Effector CD8-positive, alpha-beta T cell (primary cell): ENCODE data around the gene SLCO4C1.

Experiments used
- DNase-seq: peaks from one replicate; lab custom pipeline; 2025; lab: John Stamatoyannopoulos, UW

The SLCO4C1 gene

DNA sequence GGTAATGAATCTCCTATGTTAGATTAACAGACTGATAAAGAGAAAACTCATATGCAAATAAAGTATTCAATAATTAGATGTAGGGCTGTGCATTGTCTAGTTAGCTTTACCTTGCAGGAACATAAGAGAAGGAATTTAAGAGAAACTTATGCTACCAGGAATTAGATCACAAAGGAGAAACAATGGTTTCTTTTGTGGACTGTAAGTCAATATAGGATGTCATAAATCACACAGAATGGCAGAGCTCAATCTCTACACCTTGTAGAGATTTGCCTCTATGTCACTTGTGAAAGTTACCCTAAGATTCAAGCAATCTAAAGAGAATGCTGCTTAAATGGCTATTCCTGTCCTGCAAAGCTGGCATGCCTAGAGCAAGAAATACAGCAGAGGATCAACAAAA lies 26.0 kb downstream of the SLCO4C1 start:
- no peak for DNase-seq

DNA sequence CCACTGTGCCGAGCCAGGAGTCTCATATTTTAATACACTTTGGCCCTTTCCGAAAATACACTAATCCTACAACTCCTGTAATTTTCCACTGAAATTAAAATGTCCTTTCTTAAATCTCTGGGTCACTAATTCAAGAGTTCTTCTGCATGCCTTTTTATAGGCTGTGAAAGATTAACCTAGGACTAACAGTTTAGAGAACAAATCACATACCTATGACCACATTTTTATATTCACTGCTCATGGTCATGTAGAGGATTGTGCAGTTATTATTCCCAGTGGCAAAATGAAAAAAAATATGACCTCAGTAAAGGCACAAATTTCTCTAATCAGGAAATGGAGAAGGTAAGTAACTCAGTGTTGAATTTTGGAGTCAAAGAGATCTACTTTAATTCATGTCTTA lies 33.4 kb downstream of the SLCO4C1 start:
- no peak for DNase-seq

DNA sequence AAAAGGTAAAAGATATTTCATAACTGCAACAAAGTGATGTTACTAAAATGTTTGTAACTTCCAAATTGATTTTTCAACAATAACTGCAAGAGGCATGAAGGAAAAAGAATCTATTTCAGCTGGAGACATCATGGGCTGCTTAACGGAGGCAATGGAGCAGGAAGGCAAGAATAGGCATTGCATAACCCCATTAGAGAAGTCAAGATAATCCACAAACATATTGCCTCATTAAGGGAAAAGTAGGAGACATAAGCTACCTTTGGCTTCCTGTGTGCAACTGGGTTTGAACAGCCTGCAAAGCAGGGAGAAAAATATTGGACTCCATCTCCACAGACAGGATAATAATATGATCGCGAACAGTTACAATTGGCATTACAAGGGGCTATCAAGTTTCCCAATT lies 46.7 kb downstream of the SLCO4C1 start:
- no peak for DNase-seq

DNA sequence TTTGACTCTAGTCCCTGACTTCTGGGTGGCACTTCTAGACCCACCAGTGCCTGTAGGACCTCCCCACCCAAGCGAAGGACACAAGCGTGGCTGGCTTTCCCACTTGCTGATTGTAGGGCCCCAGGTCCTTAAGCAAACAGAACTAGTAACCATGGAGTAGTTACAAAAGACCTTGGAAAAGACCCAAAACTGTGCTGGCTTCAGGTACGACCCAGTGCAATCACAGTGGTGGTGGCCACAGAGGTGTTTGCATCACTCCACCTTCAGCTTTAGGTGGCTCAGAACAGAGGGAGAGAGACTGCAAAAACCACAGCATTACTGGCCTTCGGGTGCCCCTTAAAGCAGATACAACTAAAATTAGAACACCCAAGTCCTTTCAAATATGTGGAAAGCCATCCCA lies 52.9 kb downstream of the SLCO4C1 start:
- DNase-seq: no peak

DNA sequence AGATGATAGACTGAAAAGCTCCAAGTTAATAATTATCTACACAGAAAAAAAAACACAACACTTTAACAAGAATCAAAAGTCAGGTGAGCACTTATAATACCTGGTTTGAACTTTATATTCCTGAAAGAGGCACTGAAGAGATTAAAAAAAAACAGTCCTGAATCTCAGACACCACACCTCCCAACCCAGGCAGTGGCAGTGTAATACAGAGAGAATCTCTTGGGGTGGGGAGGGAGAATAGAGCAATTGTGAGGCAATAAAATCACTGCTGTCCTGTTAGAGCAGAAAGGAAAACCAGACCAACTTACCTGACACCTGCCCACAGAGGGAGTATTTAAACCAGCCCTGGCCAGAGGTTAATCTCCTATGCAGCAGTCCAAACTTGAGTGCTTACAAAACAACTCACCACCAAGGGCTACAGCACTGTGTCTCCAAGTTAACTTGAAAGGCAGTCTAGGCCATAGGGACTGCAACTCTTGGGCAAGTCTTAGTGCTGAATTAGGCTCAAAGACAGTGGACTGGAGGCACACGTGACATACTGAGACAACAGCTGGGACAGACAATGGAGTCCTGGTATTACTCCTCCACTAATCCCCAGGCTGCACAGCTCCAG lies 54.2 kb downstream of the SLCO4C1 start:
- DNase-seq: no peak

DNA sequence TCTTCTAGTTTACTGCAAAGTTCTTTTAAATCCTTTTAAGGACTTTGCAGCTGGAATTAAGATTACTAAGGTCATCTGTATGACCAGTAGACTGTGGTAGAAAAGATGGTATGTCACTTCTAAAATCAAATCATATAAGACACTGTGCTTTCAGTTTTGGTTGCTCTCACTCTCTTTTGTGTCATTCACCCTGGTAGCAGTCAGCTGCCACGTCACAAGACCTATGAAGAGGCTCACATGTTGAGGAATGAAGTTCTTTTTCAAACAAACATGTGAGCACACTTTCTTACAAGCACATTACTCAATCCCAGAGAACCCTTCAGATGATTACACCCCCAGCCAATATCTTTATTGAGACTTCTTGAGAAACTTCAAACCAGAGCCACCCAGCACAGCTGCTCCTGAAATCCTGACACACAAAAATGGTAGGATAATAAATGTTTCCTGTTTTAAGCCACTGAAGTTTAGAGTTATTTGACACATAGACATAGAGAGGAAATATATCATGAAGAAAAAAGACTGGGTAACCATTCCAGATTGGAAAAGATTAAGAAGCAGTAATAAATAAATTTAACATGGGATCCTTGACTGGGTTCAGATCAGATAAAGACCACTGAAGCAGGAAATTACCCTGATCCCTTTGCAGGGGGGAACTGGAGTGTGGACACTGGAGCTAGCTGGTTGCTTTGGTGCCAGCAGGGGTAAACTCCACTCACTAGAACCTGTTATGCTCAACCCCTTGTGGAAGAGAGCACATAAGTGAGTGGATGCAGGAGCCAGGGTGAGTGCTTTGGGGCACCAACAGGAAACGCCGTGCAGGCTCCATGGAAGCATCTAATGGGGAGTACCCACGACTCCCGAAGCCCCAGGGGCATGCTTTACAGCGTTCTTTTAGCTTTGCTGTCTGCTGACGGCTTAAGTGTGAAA lies 64.1 kb downstream of the SLCO4C1 start:
- no peak for DNase-seq

DNA sequence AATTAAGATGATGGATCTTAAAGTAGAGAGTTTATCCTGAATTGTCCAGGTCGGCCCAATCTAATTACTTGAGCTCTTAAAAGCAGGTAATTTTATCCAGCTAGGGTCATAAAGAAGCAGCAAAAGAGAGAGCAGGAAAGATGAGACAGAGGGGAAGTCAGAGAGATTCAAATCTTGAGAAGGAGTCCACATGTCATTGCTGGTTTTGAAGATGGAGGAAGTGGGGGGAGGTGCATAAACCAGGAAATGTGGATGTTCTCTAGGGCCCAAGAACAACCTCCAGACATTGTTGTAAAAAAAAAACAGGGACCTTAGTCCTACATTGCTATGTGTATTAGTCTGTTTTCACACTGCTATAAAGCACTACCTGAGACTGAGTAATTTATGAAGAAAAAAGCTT lies 66.4 kb downstream of the SLCO4C1 start:
- DNase-seq: no peak

DNA sequence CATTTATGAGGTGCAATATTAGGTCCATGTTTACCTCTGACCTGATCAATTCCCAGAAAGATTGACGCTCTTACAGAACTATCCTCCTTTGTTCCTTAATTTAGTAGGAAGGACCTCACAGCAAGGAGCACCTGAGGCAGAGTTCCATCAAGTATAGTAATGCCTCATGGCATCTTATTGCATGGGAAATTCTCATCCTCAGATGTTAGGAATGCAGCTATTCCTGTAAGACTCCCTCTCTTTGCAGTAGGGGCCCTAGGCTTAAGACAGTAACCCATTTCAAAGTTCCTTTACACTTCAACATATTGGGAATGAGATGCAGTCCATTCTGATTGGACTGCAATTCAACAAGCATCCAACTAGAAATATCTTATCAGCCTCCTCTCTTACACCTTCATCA lies 69.8 kb downstream of the SLCO4C1 start:
- DNase-seq: no peak

DNA sequence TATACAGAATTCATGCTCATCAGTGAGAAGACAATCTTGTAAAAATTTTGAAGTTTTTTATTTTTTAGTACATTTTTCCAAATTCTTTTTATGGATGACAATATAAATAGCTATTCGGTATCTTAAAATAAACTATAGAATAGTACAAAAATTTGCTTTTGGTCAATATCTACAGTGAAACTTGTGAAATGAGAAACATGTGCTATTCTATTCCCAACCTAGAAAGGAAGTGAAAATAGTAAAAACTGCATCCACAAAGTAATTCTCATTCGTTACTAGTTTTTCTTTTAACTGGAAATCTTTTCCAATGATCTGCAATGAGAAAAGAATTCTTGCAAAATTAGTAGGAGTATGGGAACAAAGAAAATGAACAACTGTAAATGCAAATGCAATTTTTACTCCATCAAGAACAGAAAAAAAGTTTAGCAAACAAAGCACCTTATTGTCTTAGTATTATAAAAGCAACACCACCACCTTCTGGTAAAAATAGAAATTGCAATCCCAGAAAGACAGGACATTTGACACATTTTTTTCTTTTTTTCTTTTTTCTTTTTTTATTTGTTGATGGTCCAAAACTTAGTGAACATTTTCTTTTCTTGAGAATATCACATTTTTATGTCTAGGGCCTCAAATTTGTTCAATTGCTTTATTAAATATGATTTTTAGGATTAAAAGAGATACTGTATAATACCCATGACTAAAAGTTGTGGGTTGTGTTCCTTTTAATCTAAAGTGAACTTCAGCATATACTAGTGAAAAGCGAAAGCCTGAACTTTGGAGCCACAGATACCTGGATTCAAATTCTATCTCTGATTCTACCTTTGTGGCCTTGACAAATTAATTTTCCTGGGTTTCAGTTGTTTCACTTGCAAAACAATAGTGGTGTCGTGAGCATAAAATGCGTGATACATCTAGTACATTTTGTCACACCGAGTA lies 72.3 kb downstream of the SLCO4C1 start:
- DNase-seq: no peak

DNA sequence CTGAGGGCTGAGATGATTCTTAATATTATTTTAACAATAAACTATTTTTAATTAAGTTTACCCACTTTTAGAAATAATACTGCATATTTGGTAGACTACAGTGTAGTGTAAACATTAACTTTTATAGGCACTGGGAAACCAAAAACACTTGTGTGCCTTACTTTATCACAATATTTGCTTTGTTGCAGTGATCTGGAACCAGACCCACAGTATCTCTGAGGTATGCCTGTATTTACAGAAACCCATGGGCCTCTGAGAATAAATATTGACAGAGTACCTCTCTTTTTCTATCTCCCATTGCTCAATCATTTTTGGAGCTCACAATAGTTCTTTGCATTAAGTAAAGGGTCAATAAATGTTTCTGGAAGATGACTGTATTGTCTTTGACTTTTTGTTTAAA lies 73.3 kb downstream of the SLCO4C1 start:
- DNase-seq: no peak

DNA sequence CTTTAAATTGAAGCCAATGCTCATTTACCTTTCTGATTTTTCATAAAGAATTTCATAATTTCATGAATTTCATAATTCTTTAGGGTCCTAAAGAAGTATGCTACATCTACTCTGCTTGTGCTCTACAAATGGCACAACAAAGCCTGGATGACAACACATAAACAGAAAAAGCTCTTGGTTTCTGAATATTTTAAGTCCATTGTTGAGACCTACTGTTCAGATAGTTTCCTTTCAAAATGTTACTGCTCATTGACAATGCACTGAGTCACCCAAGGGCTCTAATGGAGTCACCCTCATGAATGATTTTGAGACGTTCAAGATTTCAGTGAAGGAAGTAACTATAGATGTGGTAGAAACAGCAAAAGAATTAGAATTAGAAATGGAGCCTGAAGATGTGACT lies 74.1 kb downstream of the SLCO4C1 start:
- no peak for DNase-seq

DNA sequence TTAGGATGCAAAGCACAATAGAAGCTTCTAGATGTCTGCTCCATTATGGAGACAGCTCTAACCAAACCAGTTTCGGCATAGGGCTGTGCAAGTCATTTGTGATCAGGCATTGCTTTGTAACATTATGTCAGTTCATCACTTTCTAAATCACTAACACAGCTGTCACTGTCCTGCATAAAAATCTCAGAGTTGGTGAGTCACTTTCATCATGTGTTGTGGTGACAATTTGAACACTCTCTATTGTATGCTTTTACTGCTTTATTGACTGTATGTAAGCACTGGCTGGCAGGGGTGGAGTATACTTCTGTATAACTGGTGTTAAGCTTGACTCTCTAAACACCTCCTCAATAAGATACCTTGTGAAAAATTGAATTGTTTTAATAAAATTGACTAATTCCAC lies 77.9 kb downstream of the SLCO4C1 start:
- no peak for DNase-seq

DNA sequence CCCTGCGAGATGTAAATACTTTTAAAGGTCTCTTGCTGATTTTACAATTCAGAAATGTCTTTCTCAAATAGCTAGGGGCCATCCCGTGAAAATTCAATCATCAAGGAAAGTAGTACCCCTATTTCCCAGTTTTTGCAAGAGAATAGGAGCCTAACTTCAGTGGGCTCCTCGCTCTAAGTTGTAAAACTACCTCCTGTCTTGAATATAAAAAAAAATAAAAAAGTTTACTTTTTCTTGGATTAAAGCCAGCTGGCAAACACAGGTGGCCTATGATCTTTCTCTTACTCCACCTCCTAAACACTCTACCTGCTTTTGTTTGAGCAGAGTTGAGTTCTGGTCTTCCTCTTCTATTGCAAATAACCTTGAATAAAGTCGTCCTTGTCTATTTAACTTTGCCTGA lies 79.4 kb downstream of the SLCO4C1 start:
- DNase-seq: no peak

DNA sequence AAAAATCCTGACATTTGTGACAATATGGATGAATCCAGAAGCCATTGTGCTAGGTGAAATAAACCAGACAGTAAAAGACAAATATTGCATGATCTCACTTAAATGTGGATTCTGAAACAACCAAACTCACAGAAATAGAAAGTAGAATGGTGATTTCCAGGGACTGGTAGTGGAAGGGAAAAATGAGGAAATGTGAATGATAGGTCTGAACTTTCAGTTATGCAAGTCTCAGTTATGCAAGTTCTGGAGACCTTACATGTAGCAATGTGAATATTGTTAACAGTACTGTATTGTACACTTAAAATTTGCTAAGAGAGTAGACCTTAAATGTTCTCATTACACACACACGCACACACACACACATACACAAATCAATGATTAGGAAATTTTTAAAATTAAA lies 84.9 kb downstream of the SLCO4C1 start:
- DNase-seq: no peak

DNA sequence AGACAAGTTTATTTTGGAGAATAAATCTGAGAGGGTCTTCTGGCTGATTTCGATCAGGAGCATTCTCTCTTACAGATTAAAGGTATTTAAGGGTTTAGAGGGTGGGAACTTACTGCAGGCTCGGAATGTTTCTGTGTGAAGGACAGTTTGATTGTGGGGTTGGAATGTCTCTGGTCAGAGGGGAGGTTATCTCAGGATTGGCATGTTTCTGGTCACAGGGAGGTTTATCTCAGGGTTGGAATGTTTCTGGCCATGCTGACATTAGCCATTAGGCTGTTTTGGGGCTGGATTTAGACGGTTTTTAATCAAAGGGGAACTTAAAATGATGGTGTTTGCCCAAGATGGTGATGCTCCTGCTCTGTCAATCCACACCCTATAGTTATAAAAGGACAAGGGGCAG lies 95.2 kb downstream of the SLCO4C1 start:
- no peak for DNase-seq

DNA sequence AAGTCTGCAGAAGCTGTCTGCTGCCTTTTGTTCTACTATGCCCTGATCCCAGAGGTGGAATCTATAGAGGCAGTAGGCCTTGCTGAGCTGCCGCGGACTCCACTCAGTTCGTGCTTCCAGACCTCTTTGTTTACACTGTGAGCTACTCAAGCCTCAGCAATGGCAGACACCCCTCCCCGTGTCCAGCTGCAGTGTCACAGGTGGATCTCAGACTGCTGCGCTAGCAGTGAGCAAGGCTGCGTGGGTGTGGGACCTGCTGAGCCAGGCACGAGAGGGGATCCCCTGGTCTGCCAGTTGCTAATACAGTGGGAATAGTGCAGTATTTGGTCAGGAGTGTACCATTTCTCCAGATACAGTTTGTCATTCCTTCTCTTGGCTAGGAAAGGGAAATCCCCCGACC lies 99.6 kb downstream of the SLCO4C1 start:
- no peak for DNase-seq
